ENCODE data around the gene JTB.

Gene JTB

GRCh38 chr1:153926405-153926804 lies 51.1 kb downstream of the JTB start:
- no peak overlapping the region for H3K27ac ChIP-seq
- TF ChIP-seq CTCF (conservative IDR thresholded peaks at IDR 0.05) = no peak
